ENCODE data around the gene EFNA5.

DNA sequence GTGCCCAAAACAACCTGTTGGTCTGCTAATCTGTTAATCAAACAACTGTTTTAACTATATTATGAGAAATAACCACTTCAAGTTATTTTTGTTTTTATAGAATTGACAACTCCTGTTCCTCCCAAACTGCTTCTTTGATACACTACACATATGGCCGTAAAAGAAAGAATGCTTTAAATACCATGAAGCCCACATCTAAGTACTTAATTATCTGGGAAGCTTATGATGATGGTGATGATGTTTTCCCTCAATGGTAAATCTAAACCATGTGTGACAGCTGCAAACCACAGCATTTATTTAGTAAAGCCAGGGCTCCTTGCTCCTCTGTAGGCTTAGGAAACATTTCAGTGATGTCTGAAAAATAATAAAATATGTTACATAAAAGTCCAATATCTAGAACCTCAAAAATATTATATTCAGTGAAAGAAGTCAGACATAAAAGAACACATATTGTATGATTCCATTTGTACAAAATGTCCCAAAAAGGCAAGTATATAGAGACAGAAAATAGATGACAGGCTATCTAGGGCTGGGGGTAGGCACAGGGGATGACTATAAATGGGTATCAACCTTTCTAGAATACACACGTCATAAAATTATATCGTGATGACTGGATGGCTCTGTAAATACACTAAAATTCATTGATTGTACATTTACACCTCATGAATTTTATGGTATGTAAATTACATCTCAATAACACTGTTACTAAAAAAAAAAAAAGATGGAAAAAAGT, 154.1 kb downstream of the EFNA5 start:
- peak; percentile 40; the same call in 1 of the 2 replicates for TF ChIP-seq GATA3 (IDR thresholded peaks at IDR 0.05; ENCODE audit: low read depth, low read length)
- no peak for TF ChIP-seq GATA2 (IDR thresholded peaks at IDR 0.05; ENCODE audit: low read depth, low read length)

Measured in SH-SY5Y (cell line).